Adrenal gland (tissue), 12 donors: ENCODE data around the gene PRKCI. TPM values are rescaled to one million over a fixed set of nuclear protein-coding genes. Genes with fewer than 3 reads are reported as not detected.
"Not testable (repeated sequence)": the region's sequence is repeated elsewhere in the genome, so short reads cannot be mapped to it uniquely, and the experiment has no call there.

Source experiments
- DNase-seq, 7 donors: peaks; one replicate each; pipeline ENCODE4 v3.0.0-alpha.2; 2019 to 2020
- H3K27ac ChIP-seq, 5 donors: fragments of 200-600 bp; sonication (generic) in 4 of 5; 1 replicate in 3 of 5; 2 replicates in 2 of 5; pipeline versions ENCODE4 v1.5.1 to v1.8.0; 2016 to 2020; ENCODE audit warnings: mild to moderate bottlenecking in 1 of 5
- H3K27me3 ChIP-seq: fragments of 200-600 bp; 2 replicates; pipeline ENCODE4 v1.8.0; 2021
- H3K36me3 ChIP-seq, 2 donors: fragments of 200-600 bp; replicated peaks in 1 of 2; 1 replicate in 1 of 2; 2 replicates in 1 of 2; pipeline versions ENCODE4 v1.5.1 to v1.8.0; 2018 to 2022
- H3K4me1 ChIP-seq, 2 donors: fragments of 200-600 bp; replicated peaks in 1 of 2; 1 replicate in 1 of 2; 2 replicates in 1 of 2; pipeline versions ENCODE4 v1.5.1 to v1.8.0; 2018 to 2021
- H3K4me3 ChIP-seq, 4 donors: fragments of 200-600 bp; sonication (generic) in 3 of 4; one replicate each; pipeline ENCODE4 v1.5.1; 2016 to 2018
- H3K9me3 ChIP-seq, 3 donors: fragments of 200-600 bp; sonication (generic) in 1 of 3; replicated peaks in 1 of 3; 1 replicate in 2 of 3; 2 replicates in 1 of 3; pipeline versions ENCODE4 v1.5.1 to v1.8.0; 2016 to 2021
- POLR2A ChIP-seq, 2 donors: fragments of 450-650 bp; IDR thresholded peaks; one replicate each; pipeline ENCODE4 v1.6.1; 2017; ENCODE audit warnings: antibody characterized with exemption in 2 of 2, mild to moderate bottlenecking in 2 of 2, moderate library complexity in 1 of 2
- WGBS, 4 donors: extraction: QIAGEN DNeasy Blood & Tissue Kit in 2 of 4; methylation state at CpG; one replicate each; pipeline versions ENCODE4 v1.1.5 to v1.1.7; 2013 to 2017; 5-methylcytosine and 5-hydroxymethylcytosine counted together
- intact Hi-C, 2 donors: fragments of 100-400 bp; cut with DNase I; formaldehyde crosslinking; loops; one replicate each; pipeline versions ENCODE4 v1.14.1 to v1.15.0; 2022 to 2023
- polyA plus RNA-seq, 3 donors: library from polyadenylated mRNA; stranded (reverse); fragments of 200-250 nt in 2 of 3; fragments of 350-450 nt in 1 of 3; fragmentation: Illumina TruSeq in 1 of 3; extraction: RNeasy Lipid Tissue Mini Kit (QIAGEN cat#74804) in 1 of 3; gene quantifications; one replicate each; pipeline ENCODE4 v1.2.3, GENCODE V29; 2013 to 2014
- total RNA-seq, 9 donors: library from RNA; depleted of rRNA in 4 of 9; stranded (reverse); fragments of >200 nt in 4 of 9; fragments of 120-200 nt in 1 of 9; fragmentation: NEBNext Ultra II Directional in 1 of 9; extraction: Animal tissue kit (Norgen Biotek cat#: 25700) in 1 of 9; gene quantifications; one replicate each; pipeline versions ENCODE4 v1.1.0 to v1.2.4, GENCODE V29; 2013 to 2023
- TF ChIP-seq, protein P1 (sequence below), 6 experiments: fragments of 450-650 bp in 4 of 6; fragments of 200-600 bp in 2 of 6; sonication (generic) in 1 of 6; IDR thresholded peaks; 1 replicate in 5 of 6; 2 replicates in 1 of 6; pipeline versions ENCODE4 v1.5.1 to v1.8.0; 2016 to 2021; ENCODE audit warnings: antibody characterized with exemption in 6 of 6, mild to moderate bottlenecking in 2 of 6, moderate library complexity in 1 of 6
- donor health status: healthy with polysubstance abuse.
- donor health status: Bipolar disorder and iron deficiency.
- donor health status: DM: yes; HTN: yes; CAD: no.
- donor health status: DM: no; HTN: no; CAD: no.
- donor health status: DM: no; HTN: no; CAD: no.
- donor health status: DM: yes; HTN: yes; CAD: no.

Gene PRKCI
- total and polyA plus RNA-seq, 12 donors = 4.8 to 29.2 (median 14.1) TPM

DNA sequence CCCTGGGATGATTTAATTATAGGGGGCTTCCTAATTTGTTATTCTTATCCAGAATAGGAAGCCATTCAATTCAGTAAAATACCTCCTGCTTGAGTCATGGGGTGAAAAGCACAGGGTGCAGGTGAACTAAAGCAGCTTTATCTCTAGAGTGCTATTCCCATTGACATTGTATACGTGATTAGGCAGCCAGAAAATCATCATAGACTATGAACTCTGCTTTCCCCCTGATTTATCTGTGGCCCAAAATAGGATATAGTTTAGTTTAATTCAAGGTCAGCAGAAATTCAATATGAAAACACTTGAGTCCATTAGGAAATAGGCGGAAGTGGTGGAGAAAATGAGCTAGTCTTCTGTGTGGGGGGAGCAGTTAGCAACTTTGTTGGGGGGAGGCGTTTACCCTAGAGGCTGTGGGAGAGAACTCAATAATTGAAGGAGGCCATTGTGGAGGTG, 18.2 kb upstream of the PRKCI start:
- no peak overlapping the region for H3K27ac ChIP-seq
- DNase-seq = no peak
- WGBS, 4 donors = 50 to 68% (median 54%) methylated on average over 3 of the region's 3 CpGs
- H3K27me3 ChIP-seq = peaks cover 8% of the 10 kb centered on the region
- H3K4me1 ChIP-seq = no peaks in the 10 kb centered on the region
- H3K36me3 ChIP-seq = no peaks in the 10 kb centered on the region
- intact Hi-C loops = no loop called here
- H3K9me3 ChIP-seq = no peaks in the 10 kb centered on the region
- no peak overlapping the region for H3K4me3 ChIP-seq
- no peak for TF ChIP-seq POLR2A (IDR thresholded peaks at IDR 0.05)
- TF ChIP-seq, protein P1, sequence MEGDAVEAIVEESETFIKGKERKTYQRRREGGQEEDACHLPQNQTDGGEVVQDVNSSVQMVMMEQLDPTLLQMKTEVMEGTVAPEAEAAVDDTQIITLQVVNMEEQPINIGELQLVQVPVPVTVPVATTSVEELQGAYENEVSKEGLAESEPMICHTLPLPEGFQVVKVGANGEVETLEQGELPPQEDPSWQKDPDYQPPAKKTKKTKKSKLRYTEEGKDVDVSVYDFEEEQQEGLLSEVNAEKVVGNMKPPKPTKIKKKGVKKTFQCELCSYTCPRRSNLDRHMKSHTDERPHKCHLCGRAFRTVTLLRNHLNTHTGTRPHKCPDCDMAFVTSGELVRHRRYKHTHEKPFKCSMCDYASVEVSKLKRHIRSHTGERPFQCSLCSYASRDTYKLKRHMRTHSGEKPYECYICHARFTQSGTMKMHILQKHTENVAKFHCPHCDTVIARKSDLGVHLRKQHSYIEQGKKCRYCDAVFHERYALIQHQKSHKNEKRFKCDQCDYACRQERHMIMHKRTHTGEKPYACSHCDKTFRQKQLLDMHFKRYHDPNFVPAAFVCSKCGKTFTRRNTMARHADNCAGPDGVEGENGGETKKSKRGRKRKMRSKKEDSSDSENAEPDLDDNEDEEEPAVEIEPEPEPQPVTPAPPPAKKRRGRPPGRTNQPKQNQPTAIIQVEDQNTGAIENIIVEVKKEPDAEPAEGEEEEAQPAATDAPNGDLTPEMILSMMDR (IDR thresholded peaks at IDR 0.05) = no peak

GRCh38 chr3:170204509-170204908, 17.7 kb upstream of the PRKCI start:
- no peak overlapping the region for H3K27ac ChIP-seq
- no peaks in the 10 kb centered on the region for H3K36me3 ChIP-seq
- no peaks in the 10 kb centered on the region for H3K9me3 ChIP-seq
- no peaks in the 10 kb centered on the region for H3K4me1 ChIP-seq
- intact Hi-C loops = no loop called here
- WGBS, 4 donors = 91 to 95% (median 94%) methylated on average over 10 of the region's 10 CpGs
- H3K4me3 ChIP-seq = no peak overlapping the region
- no peak for TF ChIP-seq POLR2A (IDR thresholded peaks at IDR 0.05)
- TF ChIP-seq, protein P1 (IDR thresholded peaks at IDR 0.05) = no peak
- H3K27me3 ChIP-seq = peaks cover 8% of the 10 kb centered on the region
- DNase-seq = no peak

- TF ChIP-seq POLR2A (IDR thresholded peaks at IDR 0.05) = no peak
- TF ChIP-seq, protein P1 (IDR thresholded peaks at IDR 0.05) = no peak
- WGBS, 4 donors = 81 to 88% (median 85%) methylated on average over 2 of the region's 2 CpGs
- Histone ChIP-seq H3K27ac (no peak overlapping the region), H3K36me3 (no peaks in the 10 kb centered on the region), H3K4me1 (no peaks in the 10 kb centered on the region), H3K4me3 (no peak overlapping the region), H3K27me3 (peaks cover 8% of the 10 kb centered on the region), H3K9me3 (no peaks in the 10 kb centered on the region)
- DNase-seq = no peak
- intact Hi-C loops = no loop called here
Observed at GRCh38 chr3:170205302-170205701, 16.9 kb upstream of the PRKCI start.

GRCh38 chr3:170206164-170206762, 16.0 kb upstream of the PRKCI start:
- H3K27me3 ChIP-seq, DNase-seq, H3K4me1 ChIP-seq, H3K27ac ChIP-seq, H3K36me3 ChIP-seq, H3K9me3 ChIP-seq, intact Hi-C loops, H3K4me3 ChIP-seq: not testable (repeated sequence)
- 85 to 97% (median 87%) methylated on average over 11 of the region's 11 CpGs for WGBS, 4 donors

DNA sequence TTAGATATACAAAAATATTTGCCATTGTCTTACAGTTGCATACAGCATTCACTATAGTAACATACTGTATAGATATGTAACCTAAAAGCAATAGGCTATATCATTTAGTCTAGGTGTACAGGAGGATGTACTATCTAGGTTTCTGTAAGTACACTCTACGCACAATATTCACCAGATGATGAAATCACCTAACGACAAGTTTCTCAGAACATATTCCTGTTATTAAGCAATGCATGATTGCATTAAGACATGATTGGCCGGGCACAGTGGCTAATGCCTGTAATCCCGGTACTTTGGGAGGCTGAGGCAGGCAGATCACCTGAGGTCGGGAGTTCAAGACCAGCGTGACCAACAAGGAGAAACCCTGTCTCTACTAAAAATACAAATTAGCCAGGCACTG, 14.5 kb upstream of the PRKCI start:
- no peak overlapping the region for H3K27ac ChIP-seq
- no peaks in the 10 kb centered on the region for H3K36me3 ChIP-seq
- 67 to 82% (median 74%) methylated on average over 6 of the region's 6 CpGs for WGBS, 4 donors
- no peaks in the 10 kb centered on the region for H3K9me3 ChIP-seq
- no peak overlapping the region for H3K4me3 ChIP-seq
- TF ChIP-seq POLR2A (IDR thresholded peaks at IDR 0.05) = no peak
- TF ChIP-seq, protein P1 (IDR thresholded peaks at IDR 0.05) = no peak
- intact Hi-C loops = no loop called here
- H3K4me1 ChIP-seq = no peaks in the 10 kb centered on the region
- no peak for DNase-seq
- peaks cover 8% of the 10 kb centered on the region for H3K27me3 ChIP-seq
